ENCODE data around the gene NPC1L1. TPM values are rescaled to one million over a fixed set of nuclear protein-coding genes. Genes with fewer than 3 reads are reported as not detected.

NPC1L1 gene
- polyA plus RNA-seq (2013), result 0.19 and 0.26 TPM in 2 replicates

DNA sequence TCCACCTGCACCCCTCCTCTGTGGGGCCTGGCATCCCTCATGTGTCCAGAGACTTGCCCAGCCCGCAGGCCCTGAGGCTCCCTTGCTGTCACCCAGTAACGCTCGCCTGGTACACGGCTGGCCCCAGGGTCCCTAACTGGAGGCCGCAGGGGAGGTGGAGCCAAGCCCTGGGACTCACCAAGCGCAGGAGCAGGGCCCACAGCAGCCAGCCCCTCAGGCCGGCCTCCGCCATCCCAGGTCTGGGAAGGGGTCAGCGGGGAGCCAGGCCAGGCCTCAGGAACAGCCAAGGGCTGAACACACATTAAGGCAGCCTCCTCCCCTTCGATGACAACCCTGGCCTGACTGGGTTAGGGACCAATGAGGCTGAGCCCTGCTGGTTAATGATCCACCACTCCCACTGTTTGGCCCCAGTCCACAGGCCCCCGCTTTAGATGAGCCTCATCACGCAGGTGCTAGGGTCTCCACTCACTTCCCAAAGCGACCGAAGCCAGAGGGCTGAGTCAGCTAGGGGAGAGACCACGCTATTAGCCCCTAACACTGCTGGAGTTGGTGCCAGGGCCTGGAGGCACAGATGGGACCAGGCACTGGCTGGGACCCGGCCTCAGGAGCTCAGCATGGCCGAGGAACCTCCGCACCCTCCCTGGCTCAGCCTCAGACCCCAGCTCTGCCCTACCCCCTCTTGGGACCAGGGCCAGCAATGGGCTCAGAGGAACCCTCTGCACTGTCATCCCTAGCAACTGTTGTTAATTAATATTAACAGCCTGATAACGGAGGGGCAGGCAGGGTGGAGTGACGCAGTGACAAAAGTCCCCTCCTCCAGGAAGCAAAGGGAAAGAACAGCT is at the start of gene NPC1L1:
Gene NPC1L1 (minus strand): TSS at position 303 of the 842 bp plus-strand sequence. CDS start 71 bp downstream, at position 232.
- H3K27ac ChIP-seq (ENCODE audit: low read depth, low read length), result no peak within 1 kb of the TSS
- no peak within 1 kb of the TSS for H3K18ac ChIP-seq (ENCODE audit: low read length)
- H2BK5ac ChIP-seq (ENCODE audit: low read depth, low read length, poor library complexity), result no peak within 1 kb of the TSS
- H3K4me2 ChIP-seq (ENCODE audit: low read length), result no peak within 1 kb of the TSS
- no peak within 1 kb of the TSS for H3K4ac ChIP-seq (ENCODE audit: low read depth, low read length)
- H2AFZ ChIP-seq (ENCODE audit: insufficient read depth, low read length, poor library complexity), result no peak within 1 kb of the TSS
- H2AK5ac ChIP-seq (ENCODE audit: low read length), result peak within 1 kb of the TSS; percentile 12
- H3K27me3 ChIP-seq (ENCODE audit: insufficient read depth, low read length), result no peaks in the 10 kb centered on the region
- no CpG with 5 or more reads among the region's 20 CpGs for WGBS (ENCODE audit: extremely low coverage, insufficient coverage, insufficient read length)
- H3K14ac ChIP-seq (ENCODE audit: low read length), result peak within 1 kb of the TSS; percentile 20
- H3K79me2 ChIP-seq (ENCODE audit: control insufficient read depth, insufficient read depth, low read length, poor library complexity), result no peaks in the 10 kb centered on the region
- H4K8ac ChIP-seq (ENCODE audit: low read depth, low read length), result no peak within 1 kb of the TSS
- no peak for DNase-seq
- H2BK120ac ChIP-seq (ENCODE audit: insufficient read depth, low read length, poor library complexity), result peak within 1 kb of the TSS; percentile 15
- peaks cover 15 to 26% of the 10 kb centered on the region in 2 experiments for H3K4me1 ChIP-seq (ENCODE audit: control insufficient read depth in 1 of 2, insufficient read depth in 2 of 2, low read length in 2 of 2)
- no peak within 1 kb of the TSS for H3K9ac ChIP-seq (ENCODE audit: low read length)
- H3K79me1 ChIP-seq (ENCODE audit: low read length), result peaks cover 6% of the 10 kb centered on the region
- H3K36me3 ChIP-seq (ENCODE audit: control insufficient read depth in 1 of 2, insufficient read depth in 2 of 2, low read length in 2 of 2), result no peaks in the 10 kb centered on the region
- peak within 1 kb of the TSS; percentile 34 for H2BK12ac ChIP-seq (ENCODE audit: low read length)
- H3K4me3 ChIP-seq (ENCODE audit: low read depth, low read length), result no peak within 1 kb of the TSS
- no peak within 1 kb of the TSS for H3K23ac ChIP-seq (ENCODE audit: low read length)
- H4K12ac ChIP-seq (ENCODE audit: low read depth, low read length), result no peak within 1 kb of the TSS
- peak within 1 kb of the TSS; percentile 30 for H4K91ac ChIP-seq (ENCODE audit: low read depth, low read length)
- peaks cover 2% of the 10 kb centered on the region for H3K9me3 ChIP-seq (ENCODE audit: insufficient read depth, low read depth, low read length)

GRCh38 chr7:44590910-44591309 is 49.8 kb upstream of the NPC1L1 start:
- Histone ChIP-seq H3K9ac (ENCODE audit: low read length) (no peak overlapping the region), H3K23ac (ENCODE audit: low read length) (no peak overlapping the region), H3K4me3 (ENCODE audit: low read depth, low read length) (no peak overlapping the region), H4K8ac (ENCODE audit: low read depth, low read length) (no peak overlapping the region), H3K79me1 (ENCODE audit: low read length) (no peaks in the 10 kb centered on the region), H2BK12ac (ENCODE audit: low read length) (no peak overlapping the region), H4K91ac (ENCODE audit: low read depth, low read length) (no peak overlapping the region), H3K36me3 (ENCODE audit: control insufficient read depth in 1 of 2, insufficient read depth in 2 of 2, low read length in 2 of 2) (no peaks in the 10 kb centered on the region), H3K9me3 (ENCODE audit: insufficient read depth, low read depth, low read length) (no peaks in the 10 kb centered on the region), H2AK5ac (ENCODE audit: low read length) (no peak overlapping the region), H3K27ac (ENCODE audit: low read depth, low read length) (no peak overlapping the region), H3K4ac (ENCODE audit: low read depth, low read length) (no peak overlapping the region), H3K4me1 (ENCODE audit: control insufficient read depth in 1 of 2, insufficient read depth in 2 of 2, low read length in 2 of 2) (no peaks in the 10 kb centered on the region), H4K12ac (ENCODE audit: low read depth, low read length) (no peak overlapping the region), H2BK120ac (ENCODE audit: insufficient read depth, low read length, poor library complexity) (no peak overlapping the region), H3K4me2 (ENCODE audit: low read length) (no peak overlapping the region), H2AFZ (ENCODE audit: insufficient read depth, low read length, poor library complexity) (no peak overlapping the region), H3K18ac (ENCODE audit: low read length) (no peak overlapping the region), H2BK5ac (ENCODE audit: low read depth, low read length, poor library complexity) (no peak overlapping the region), H3K79me2 (ENCODE audit: control insufficient read depth, insufficient read depth, low read length, poor library complexity) (no peaks in the 10 kb centered on the region), H3K27me3 (ENCODE audit: insufficient read depth, low read length) (no peaks in the 10 kb centered on the region), H3K14ac (ENCODE audit: low read length) (no peak overlapping the region)
- no peak for DNase-seq
- no CpG with 5 or more reads among the region's 1 CpG for WGBS (ENCODE audit: extremely low coverage, insufficient coverage, insufficient read length)

GRCh38 chr7:44587843-44588711 is 46.9 kb upstream of the NPC1L1 start:
- Histone ChIP-seq H4K8ac (ENCODE audit: low read depth, low read length) (no peak overlapping the region), H2AK5ac (ENCODE audit: low read length) (no peak overlapping the region), H3K9me3 (ENCODE audit: insufficient read depth, low read depth, low read length) (no peaks in the 10 kb centered on the region), H2BK12ac (ENCODE audit: low read length) (no peak overlapping the region), H4K91ac (ENCODE audit: low read depth, low read length) (no peak overlapping the region), H4K12ac (ENCODE audit: low read depth, low read length) (no peak overlapping the region), H3K27ac (ENCODE audit: low read depth, low read length) (no peak overlapping the region), H3K9ac (ENCODE audit: low read length) (no peak overlapping the region), H3K27me3 (ENCODE audit: insufficient read depth, low read length) (no peaks in the 10 kb centered on the region), H3K4me2 (ENCODE audit: low read length) (no peak overlapping the region), H2BK120ac (ENCODE audit: insufficient read depth, low read length, poor library complexity) (no peak overlapping the region), H3K4me3 (ENCODE audit: low read depth, low read length) (no peak overlapping the region), H3K79me2 (ENCODE audit: control insufficient read depth, insufficient read depth, low read length, poor library complexity) (no peaks in the 10 kb centered on the region), H3K18ac (ENCODE audit: low read length) (no peak overlapping the region), H3K4me1 (ENCODE audit: control insufficient read depth in 1 of 2, insufficient read depth in 2 of 2, low read length in 2 of 2) (peaks cover 0 to under 1% of the 10 kb centered on the region in 2 experiments), H2AFZ (ENCODE audit: insufficient read depth, low read length, poor library complexity) (no peak overlapping the region), H3K14ac (ENCODE audit: low read length) (no peak overlapping the region), H3K4ac (ENCODE audit: low read depth, low read length) (no peak overlapping the region), H3K36me3 (ENCODE audit: control insufficient read depth in 1 of 2, insufficient read depth in 2 of 2, low read length in 2 of 2) (no peaks in the 10 kb centered on the region), H3K23ac (ENCODE audit: low read length) (no peak overlapping the region), H3K79me1 (ENCODE audit: low read length) (no peaks in the 10 kb centered on the region), H2BK5ac (ENCODE audit: low read depth, low read length, poor library complexity) (no peak overlapping the region)
- WGBS (ENCODE audit: extremely low coverage, insufficient coverage, insufficient read length), result no CpG with 5 or more reads among the region's 6 CpGs
- DNase-seq, result peak; percentile 31 to 81

DNA sequence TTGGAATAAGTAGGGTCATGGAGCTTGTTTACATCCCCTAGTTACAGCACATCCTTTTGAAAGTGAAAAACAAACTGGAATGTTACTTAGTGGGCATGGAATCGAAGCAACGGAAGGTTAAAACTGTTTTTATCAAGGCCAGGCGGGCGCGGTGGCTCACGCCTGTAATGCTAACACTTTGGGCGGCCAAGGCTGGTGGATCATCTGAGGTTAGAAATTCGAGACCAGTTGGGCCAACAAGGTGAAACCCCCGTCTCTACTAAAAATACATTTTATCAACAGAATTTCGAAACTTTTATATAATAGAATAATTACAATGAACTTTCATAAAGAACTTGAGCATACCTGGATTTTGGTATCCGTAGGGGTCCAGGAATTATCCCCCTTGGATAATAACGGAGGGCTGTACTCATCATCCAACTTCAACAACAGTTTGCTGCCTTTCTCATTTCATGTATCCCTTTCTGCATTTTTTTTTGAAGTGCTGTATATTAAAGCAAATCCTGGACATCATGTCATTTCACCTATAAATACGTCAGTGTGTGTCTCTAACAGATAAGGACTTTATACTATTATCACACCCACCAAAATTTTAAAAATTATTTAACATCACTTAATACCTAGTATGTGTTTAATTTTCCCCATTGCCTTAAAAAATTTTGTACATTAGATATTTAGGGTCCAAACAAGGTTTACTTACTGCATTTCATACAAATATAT is 42.2 kb upstream of the NPC1L1 start:
- peaks cover 9% of the 10 kb centered on the region for H3K79me1 ChIP-seq (ENCODE audit: low read length)
- WGBS (ENCODE audit: extremely low coverage, insufficient coverage, insufficient read length), result no CpG with 5 or more reads among the region's 13 CpGs

More for the DNA sequence above, 42.2 kb upstream of the NPC1L1 start:
- Histone ChIP-seq H3K4ac (ENCODE audit: low read depth, low read length) (no peak overlapping the region), H3K27ac (ENCODE audit: low read depth, low read length) (no peak overlapping the region), H2BK12ac (ENCODE audit: low read length) (no peak overlapping the region), H3K4me1 (ENCODE audit: control insufficient read depth in 1 of 2, insufficient read depth in 2 of 2, low read length in 2 of 2) (peaks cover 10 to 11% of the 10 kb centered on the region in 2 experiments), H3K4me3 (ENCODE audit: low read depth, low read length) (no peak overlapping the region), H2BK5ac (ENCODE audit: low read depth, low read length, poor library complexity) (no peak overlapping the region), H3K79me2 (ENCODE audit: control insufficient read depth, insufficient read depth, low read length, poor library complexity) (peaks cover 9% of the 10 kb centered on the region), H3K27me3 (ENCODE audit: insufficient read depth, low read length) (no peaks in the 10 kb centered on the region), H3K14ac (ENCODE audit: low read length) (peak overlapping the region; percentile 56), H2AK5ac (ENCODE audit: low read length) (peak overlapping the region; percentile 62), H3K4me2 (ENCODE audit: low read length) (peak overlapping the region; percentile 67), H3K18ac (ENCODE audit: low read length) (no peak overlapping the region), H2AFZ (ENCODE audit: insufficient read depth, low read length, poor library complexity) (peak overlapping the region; percentile 38), H2BK120ac (ENCODE audit: insufficient read depth, low read length, poor library complexity) (peak overlapping the region; percentile 40), H4K8ac (ENCODE audit: low read depth, low read length) (peak overlapping the region; percentile 79), H3K9ac (ENCODE audit: low read length) (no peak overlapping the region), H4K91ac (ENCODE audit: low read depth, low read length) (peak overlapping the region; percentile 31), H3K9me3 (ENCODE audit: insufficient read depth, low read depth, low read length) (no peaks in the 10 kb centered on the region), H3K36me3 (ENCODE audit: control insufficient read depth in 1 of 2, insufficient read depth in 2 of 2, low read length in 2 of 2) (peaks cover 10 to 12% of the 10 kb centered on the region in 2 experiments), H3K23ac (ENCODE audit: low read length) (no peak overlapping the region), H4K12ac (ENCODE audit: low read depth, low read length) (peak overlapping the region; percentile 31)
- no peak for DNase-seq

All from trophoblast cell (in vitro differentiated cells and primary cell).